ENCODE results near the gene NMNAT3.
"Not testable (repeated sequence)": the region's sequence is repeated elsewhere in the genome, so short reads cannot be mapped to it uniquely, and the experiment has no call there.

NMNAT3 gene

GRCh38 chr3:139633511-139633910 lies 44.3 kb downstream of the NMNAT3 start:
- no peak for DNase-seq

GRCh38 chr3:139630542-139630941 lies 47.2 kb downstream of the NMNAT3 start:
- no peak for DNase-seq

- peak; percentile 31 for DNase-seq
Measured at GRCh38 chr3:139629033-139629432, 48.7 kb downstream of the NMNAT3 start.

GRCh38 chr3:139627759-139628158 lies 50.0 kb downstream of the NMNAT3 start:
- DNase-seq: no peak

- peak; percentile 9 for DNase-seq
Measured at GRCh38 chr3:139620438-139620837, 57.3 kb downstream of the NMNAT3 start.

- no peak for DNase-seq
Measured at GRCh38 chr3:139619484-139619883, 58.3 kb downstream of the NMNAT3 start.

GRCh38 chr3:139617672-139618268 lies 60.0 kb downstream of the NMNAT3 start:
- no peak for DNase-seq

- DNase-seq: peak; percentile 47
Measured at GRCh38 chr3:139611528-139611927, 66.2 kb downstream of the NMNAT3 start.

GRCh38 chr3:139610886-139611285 lies 66.9 kb downstream of the NMNAT3 start:
- no peak for DNase-seq

GRCh38 chr3:139608924-139609323 lies 68.8 kb downstream of the NMNAT3 start:
- no peak for DNase-seq

GRCh38 chr3:139608108-139608380 lies 69.7 kb downstream of the NMNAT3 start:
- DNase-seq: no peak

- DNase-seq: no peak
Measured at GRCh38 chr3:139607257-139608107, 70.3 kb downstream of the NMNAT3 start.

GRCh38 chr3:139602003-139602402 lies 75.8 kb downstream of the NMNAT3 start:
- DNase-seq: no peak

GRCh38 chr3:139601191-139601961 lies 76.4 kb downstream of the NMNAT3 start:
- DNase-seq: peak; percentile 29

GRCh38 chr3:139597947-139598346 lies 79.8 kb downstream of the NMNAT3 start:
- no peak for DNase-seq

GRCh38 chr3:139591186-139591585 lies 86.6 kb downstream of the NMNAT3 start:
- DNase-seq: not testable (repeated sequence)

GRCh38 chr3:139588450-139588849 lies 89.3 kb downstream of the NMNAT3 start:
- peak; percentile 59 for DNase-seq

GRCh38 chr3:139587797-139588196 lies 90.0 kb downstream of the NMNAT3 start:
- DNase-seq: no peak

- no peak for DNase-seq
Measured at GRCh38 chr3:139586420-139587017, 91.3 kb downstream of the NMNAT3 start.

GRCh38 chr3:139585820-139586219 lies 92.0 kb downstream of the NMNAT3 start:
- DNase-seq: no peak

GRCh38 chr3:139583651-139584050 lies 94.1 kb downstream of the NMNAT3 start:
- not testable (repeated sequence) for DNase-seq

GRCh38 chr3:139578783-139579182 lies 99.0 kb downstream of the NMNAT3 start:
- no peak for DNase-seq

GRCh38 chr3:139577909-139578308 lies 99.9 kb downstream of the NMNAT3 start:
- DNase-seq: peak; percentile 74

Measured in COR-L47 (cell line).